Heart left ventricle (tissue), 16 donors: ENCODE measurements around the gene POGK. TPM values are rescaled to one million over a fixed set of nuclear protein-coding genes. Genes with fewer than 3 reads are reported as not detected.
A peak's percentile ranks its signal among the peaks of the same experiment; 100 is the strongest.

ENCODE experiments used
- ATAC-seq, 4 donors: fragments of 200-7000 bp; cut with Tn5 transposase; one replicate each; pipeline ENCODE4 v1.9.1; 2020 to 2022; ENCODE audit warnings: moderate library complexity in 4 of 4, mild to moderate bottlenecking in 3 of 4, moderate number of reproducible peaks in 1 of 4
- DNase-seq, 5 donors: peaks; one replicate each; pipeline ENCODE4 v3.0.0-alpha.2; 2020
- H3K27ac ChIP-seq, 12 donors: fragments of 200-600 bp; sonication (generic) in 4 of 12; one replicate each; pipeline versions ENCODE4 v1.5.0 to v1.8.0; 2016 to 2022; ENCODE audit warnings: mild to moderate bottlenecking in 2 of 12
- H3K27me3 ChIP-seq, 9 donors: fragments of 200-600 bp; sonication (generic) in 2 of 9; one replicate each; pipeline versions ENCODE4 v1.5.1 to v1.8.0; 2016 to 2022; ENCODE audit warnings: mild to moderate bottlenecking in 3 of 9
- H3K36me3 ChIP-seq, 9 donors: fragments of 200-600 bp; sonication (generic) in 2 of 9; one replicate each; pipeline versions ENCODE4 v1.5.0 to v1.8.0; 2018 to 2022; ENCODE audit warnings: mild to moderate bottlenecking in 2 of 9
- H3K4me1 ChIP-seq, 12 donors: fragments of 200-600 bp; sonication (generic) in 4 of 12; one replicate each; pipeline versions ENCODE4 v1.5.0 to v1.8.0; 2016 to 2022; ENCODE audit warnings: mild to moderate bottlenecking in 3 of 12
- H3K4me3 ChIP-seq, 12 donors: fragments of 200-600 bp; sonication (generic) in 4 of 12; one replicate each; pipeline versions ENCODE4 v1.5.0 to v1.8.0; 2017 to 2022; ENCODE audit warnings: mild to moderate bottlenecking in 9 of 12, moderate library complexity in 4 of 12
- H3K9me3 ChIP-seq, 12 donors: fragments of 200-600 bp; sonication (generic) in 4 of 12; one replicate each; pipeline versions ENCODE4 v1.5.0 to v1.8.0; 2016 to 2022; ENCODE audit warnings: mild to moderate bottlenecking in 1 of 12
- POLR2A ChIP-seq, 2 donors: fragments of 450-650 bp; IDR thresholded peaks; one replicate each; pipeline ENCODE4 v1.6.1; 2017; ENCODE audit warnings: antibody characterized with exemption in 2 of 2, mild to moderate bottlenecking in 2 of 2, moderate library complexity in 2 of 2
- WGBS, 4 donors: extraction: QIAGEN DNeasy Blood & Tissue Kit in 2 of 4; methylation state at CpG; one replicate each; pipeline versions ENCODE4 v1.1.5 to v1.1.7; 2013 to 2018; 5-methylcytosine and 5-hydroxymethylcytosine counted together
- intact Hi-C, 10 donors: fragments of 100-400 bp; cut with DNase I; formaldehyde crosslinking; loops; one replicate each; pipeline versions ENCODE4 v1.11.1 to v1.14.2; 2022
- polyA plus RNA-seq, 2 donors: library from polyadenylated mRNA; stranded (reverse); fragments of 200-250 nt; gene quantifications; one replicate each; pipeline ENCODE4 v1.2.3, GENCODE V29; 2013
- total RNA-seq, 9 donors: library from RNA; depleted of rRNA in 2 of 9; stranded (reverse); fragments of >200 nt in 2 of 9; fragmentation: NEBNext Ultra II Directional in 3 of 9; extraction: Animal tissue kit (Norgen Biotek cat#: 25700) in 3 of 9; gene quantifications; one replicate each; pipeline versions ENCODE4 v1.1.0 to v1.2.4, GENCODE V29; 2016 to 2023
- TF ChIP-seq, protein P1 (sequence below), 12 donors: fragments of 200-600 bp; sonication (generic) in 4 of 12; IDR thresholded peaks; one replicate each; pipeline versions ENCODE4 v1.5.0 to v1.8.0; 2018 to 2022; ENCODE audit warnings: antibody characterized with exemption in 12 of 12, mild to moderate bottlenecking in 5 of 12
- donor health status: ischemic (EF 13 %, LVEDD 7.1; RV severe dilation, severe dysfunction).
- donor health status: healthy with polysubstance abuse.
- donor health status: DM: no; HTN: yes; CAD: no.
- donor health status: DM: no; HTN: no; CAD: no.
- donor health status: ischemic (EF 25% LVEDD 6.9; RV normal size, moderate dysfunction).
- donor health status: ischemic (EF 25% LVEDD 5.7; RV mildly dilated, moderate dysfunction).
- donor health status: healthy.
- donor health status: DM: yes; HTN: yes; CAD: no.
- donor health status: ischemic (EF 35%, LVEDD 5.7; RV mildly dilated, moderate dysfunction).
- donor health status: nonischemic (EF 11% LVEDD 7.7; RV severe dilation, severe dysfunction).
- donor health status: DM: yes; HTN: yes; CAD: no.
- donor health status: PGD.
- donor health status: ischemic (EF 29% LVEDD 5.4; RV normal size, mild dysfunction).
- donor health status: nonischemic (EF 23%, LVEDD 6.1; RV moderate dilation, normal function).

POGK gene
- total and polyA plus RNA-seq, 11 donors = 6.0 to 20.8 (median 14.5) TPM

DNA sequence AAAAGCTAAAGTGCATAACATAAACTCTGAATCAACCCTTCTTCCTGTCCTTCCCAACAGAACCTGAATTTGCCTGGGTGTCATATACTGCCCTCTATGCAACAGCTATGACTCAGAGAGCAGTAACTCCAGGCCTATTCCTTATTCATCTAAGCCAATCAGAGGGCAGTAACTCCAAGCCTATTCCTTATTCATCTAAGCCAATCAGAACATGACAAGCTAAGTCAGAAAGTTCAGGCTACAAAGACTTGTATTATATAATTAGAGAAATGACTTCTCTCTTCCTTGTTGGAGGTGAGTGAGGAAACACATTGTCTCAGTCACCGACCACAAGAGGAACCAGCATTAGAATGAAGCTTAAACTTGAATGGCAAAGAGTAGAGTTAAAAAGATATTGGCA lies 63.0 kb downstream of the POGK start:
- Histone ChIP-seq H3K9me3 (peaks cover 0 to 7% (median 0%) of the 10 kb centered on the region in 12 donors), H3K27ac (peak overlapping the region in 1 of 12 donors; percentile 46), H3K4me1 (peaks cover 0 to 15% (median 0%) of the 10 kb centered on the region in 12 donors), H3K36me3 (no peaks in the 10 kb centered on the region), H3K4me3 (no peak overlapping the region), H3K27me3 (peaks cover 0 to 2% (median 0%) of the 10 kb centered on the region in 9 donors)
- ATAC-seq = peak in 3 of 4 donors; percentile 63 to 76 (median 69)
- intact Hi-C loops = loop anchor here in 1 of 10 donors (10.0 kb wide), 1 partner anchor 303 kb away; no protein-coding TSS in a partner anchor
- WGBS, 4 donors = 64 to 84% (median 76%) methylated on average over 1 of the region's 1 CpG
- DNase-seq = no peak
- TF ChIP-seq POLR2A (IDR thresholded peaks at IDR 0.05) = no peak
- TF ChIP-seq, protein P1, sequence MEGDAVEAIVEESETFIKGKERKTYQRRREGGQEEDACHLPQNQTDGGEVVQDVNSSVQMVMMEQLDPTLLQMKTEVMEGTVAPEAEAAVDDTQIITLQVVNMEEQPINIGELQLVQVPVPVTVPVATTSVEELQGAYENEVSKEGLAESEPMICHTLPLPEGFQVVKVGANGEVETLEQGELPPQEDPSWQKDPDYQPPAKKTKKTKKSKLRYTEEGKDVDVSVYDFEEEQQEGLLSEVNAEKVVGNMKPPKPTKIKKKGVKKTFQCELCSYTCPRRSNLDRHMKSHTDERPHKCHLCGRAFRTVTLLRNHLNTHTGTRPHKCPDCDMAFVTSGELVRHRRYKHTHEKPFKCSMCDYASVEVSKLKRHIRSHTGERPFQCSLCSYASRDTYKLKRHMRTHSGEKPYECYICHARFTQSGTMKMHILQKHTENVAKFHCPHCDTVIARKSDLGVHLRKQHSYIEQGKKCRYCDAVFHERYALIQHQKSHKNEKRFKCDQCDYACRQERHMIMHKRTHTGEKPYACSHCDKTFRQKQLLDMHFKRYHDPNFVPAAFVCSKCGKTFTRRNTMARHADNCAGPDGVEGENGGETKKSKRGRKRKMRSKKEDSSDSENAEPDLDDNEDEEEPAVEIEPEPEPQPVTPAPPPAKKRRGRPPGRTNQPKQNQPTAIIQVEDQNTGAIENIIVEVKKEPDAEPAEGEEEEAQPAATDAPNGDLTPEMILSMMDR (IDR thresholded peaks at IDR 0.05) = no peak

DNA sequence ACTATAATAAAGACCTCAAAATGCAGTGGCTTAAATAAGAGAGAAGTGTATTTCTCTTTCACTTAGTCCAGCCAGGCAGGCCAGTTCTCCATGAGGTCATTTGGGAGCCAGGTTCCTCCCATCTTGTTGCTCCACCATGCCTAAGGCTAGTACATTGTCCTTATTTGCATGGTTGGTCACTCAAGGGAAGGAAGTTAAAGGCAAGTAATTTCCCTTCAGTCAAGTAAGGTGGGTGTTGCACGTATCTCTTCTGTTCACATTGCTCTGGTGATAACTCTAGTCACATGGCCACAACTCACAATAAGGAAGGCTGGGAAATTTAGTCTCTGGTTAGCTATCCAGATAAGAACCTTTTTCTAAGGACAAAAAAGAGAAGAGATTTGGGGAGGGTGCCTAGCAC lies 64.0 kb downstream of the POGK start:
- 50 to 54% (median 53%) methylated on average over 1 of the region's 1 CpG for WGBS, 4 donors
- H3K27me3 ChIP-seq = no peaks in the 10 kb centered on the region
- peaks cover 0 to 15% (median 0%) of the 10 kb centered on the region in 12 donors for H3K4me1 ChIP-seq
- H3K27ac ChIP-seq = peak overlapping the region in 1 of 12 donors; percentile 1
- ATAC-seq (no peak), DNase-seq (no peak)
- H3K36me3 ChIP-seq = no peaks in the 10 kb centered on the region
- H3K4me3 ChIP-seq = no peak overlapping the region
- TF ChIP-seq, protein P1 (IDR thresholded peaks at IDR 0.05) = no peak
- intact Hi-C loops = loop anchor here in 1 of 10 donors (10.0 kb wide), 1 partner anchor 302 kb away; no protein-coding TSS in a partner anchor
- H3K9me3 ChIP-seq = no peaks in the 10 kb centered on the region

DNA sequence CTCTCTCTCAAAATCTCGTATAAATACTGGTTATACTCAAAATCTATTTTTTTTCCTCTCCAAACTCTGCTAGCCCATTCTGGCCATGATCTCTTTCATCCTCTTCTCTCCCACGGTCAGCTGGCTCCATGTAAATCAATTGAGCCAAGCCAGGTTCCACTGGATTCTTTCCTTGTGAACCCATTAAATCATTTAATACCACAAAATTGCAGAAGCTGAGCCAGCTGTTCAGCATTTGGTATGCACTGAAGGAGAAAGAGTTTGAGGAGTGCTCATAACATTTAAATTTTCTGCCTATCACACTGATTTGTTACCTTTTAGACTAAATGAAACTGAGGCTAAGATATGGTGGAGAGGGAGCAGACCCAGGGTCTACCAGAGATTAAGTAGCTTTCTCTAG lies 65.9 kb downstream of the POGK start:
- 64 to 80% (median 67%) methylated on average over 2 of the region's 2 CpGs for WGBS, 4 donors

DNA sequence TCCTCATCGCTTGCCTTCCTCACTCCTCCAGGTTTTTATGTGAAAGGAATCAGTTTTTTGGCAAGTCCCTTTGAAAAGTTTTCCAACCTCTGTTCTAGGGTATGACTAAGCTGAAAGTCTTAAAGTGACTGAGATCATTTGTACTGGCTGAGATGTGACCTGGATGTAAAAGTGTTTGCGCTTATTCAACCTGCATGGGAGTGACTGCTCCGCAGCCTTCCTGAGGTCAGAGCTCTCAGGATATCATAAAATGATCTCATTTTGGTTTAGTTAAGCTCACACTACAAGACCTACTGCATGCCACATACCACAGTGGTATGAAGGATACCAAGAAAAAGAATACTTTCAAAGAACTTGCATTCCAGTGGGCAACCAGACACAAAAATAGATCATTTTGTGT lies 66.6 kb downstream of the POGK start:
- intact Hi-C loops = loop anchor here in 2 of 10 donors (5.0 to 10.0 kb wide), 2 partner anchors 151 to 299 kb away; no protein-coding TSS in a partner anchor
- no peak for DNase-seq
- WGBS, 4 donors = 78 to 93% (median 86%) methylated on average over 3 of the region's 3 CpGs
- H3K4me3 ChIP-seq = no peak overlapping the region
- peak overlapping the region in 1 of 12 donors; percentile 66 for H3K27ac ChIP-seq
- peaks cover 0 to 11% (median 0%) of the 10 kb centered on the region in 12 donors for H3K4me1 ChIP-seq
- no peaks in the 10 kb centered on the region for H3K36me3 ChIP-seq
- peak in 1 of 4 donors; percentile 31 for ATAC-seq
- TF ChIP-seq, protein P1 (IDR thresholded peaks at IDR 0.05) = no peak
- no peak for TF ChIP-seq POLR2A (IDR thresholded peaks at IDR 0.05)
- H3K27me3 ChIP-seq = no peaks in the 10 kb centered on the region
- peaks cover 0 to 2% (median 0%) of the 10 kb centered on the region in 12 donors for H3K9me3 ChIP-seq

More for the DNA sequence above, 65.9 kb downstream of the POGK start:
- intact Hi-C loops = loop anchor here in 2 of 10 donors (5.0 to 10.0 kb wide), 2 partner anchors 152 to 300 kb away; no protein-coding TSS in a partner anchor
- peaks cover 0 to 15% (median 0%) of the 10 kb centered on the region in 12 donors for H3K4me1 ChIP-seq
- TF ChIP-seq, protein P1 (IDR thresholded peaks at IDR 0.05) = no peak
- TF ChIP-seq POLR2A (IDR thresholded peaks at IDR 0.05) = no peak
- no peaks in the 10 kb centered on the region for H3K36me3 ChIP-seq
- H3K4me3 ChIP-seq = no peak overlapping the region
- DNase-seq (no peak), ATAC-seq (no peak)
- H3K27me3 ChIP-seq = no peaks in the 10 kb centered on the region
- peak overlapping the region in 1 of 12 donors; percentile 66 for H3K27ac ChIP-seq
- H3K9me3 ChIP-seq = no peaks in the 10 kb centered on the region

Other genes with a start within 250 kb of the POGK start
- 10 to 100 TPM in 3 of 9 donors, 1 to 10 TPM in 6; 7.2 to 10.8 (median 9.3) TPM for gene TADA1, start 36.8 kb downstream of the POGK start, total RNA-seq
- gene TADA1, start 36.8 kb downstream of the POGK start, polyA plus RNA-seq = 1 to 10 TPM; 5.6 to 9.4 TPM
- 10 to 100 TPM in 2 of 9 donors, 1 to 10 TPM in 7; 3.2 to 12.4 (median 6.3) TPM for gene ILDR2, start 136.1 kb downstream of the POGK start, total RNA-seq
- gene ILDR2, start 136.1 kb downstream of the POGK start, polyA plus RNA-seq = 1 to 10 TPM in 1 of 2 donors, under 1 TPM in 1; 0.84 to 3.4 TPM
- gene MAEL, start 149.8 kb downstream of the POGK start, total RNA-seq = 1 to 10 TPM; 1.6 to 6.8 (median 3.4) TPM
- gene MAEL, start 149.8 kb downstream of the POGK start, polyA plus RNA-seq = 1 to 10 TPM in 1 of 2 donors, under 1 TPM in 1; 0.62 to 1.5 TPM